ENCODE measurements around the gene KRTAP10-10.
"Not testable (repeated sequence)": the region's sequence is repeated elsewhere in the genome, so short reads cannot be mapped to it uniquely, and the experiment has no call there.

KRTAP10-10 gene

GRCh38 chr21:44599264-44600029 is 37.7 kb upstream of the KRTAP10-10 start:
- peaks cover 36 to 44% of the 10 kb centered on the region in 2 donors for H3K27me3 Mint-ChIP-seq
- no peaks in the 10 kb centered on the region for H3K36me3 Mint-ChIP-seq
- no peak overlapping the region for H3K4me3 Mint-ChIP-seq
- H3K27ac Mint-ChIP-seq: no peak overlapping the region
- no peak for ATAC-seq (replicated peaks)
- peaks cover 4 to 6% of the 10 kb centered on the region in 2 donors for H3K9me3 Mint-ChIP-seq
- DNase-seq: no peak
- no peaks in the 10 kb centered on the region for H3K4me1 Mint-ChIP-seq

- not testable (repeated sequence) for DNase-seq; H3K27ac Mint-ChIP-seq; H3K4me3 Mint-ChIP-seq; H3K9me3 Mint-ChIP-seq; H3K4me1 Mint-ChIP-seq; ATAC-seq (replicated peaks); H3K36me3 Mint-ChIP-seq
- H3K27me3 Mint-ChIP-seq: peaks cover 37 to 48% of the 10 kb centered on the region in 2 donors
These were observed 36.8 kb upstream of the KRTAP10-10 start, which contains the start of gene KRTAP10-7 for GRCh38 chr21:44600118-44600978. Gene KRTAP10-7, plus strand, starts transcription at chr21:44600597. Its CDS starts 25 bp downstream, at chr21:44600622.

- not testable (repeated sequence) for DNase-seq; H3K4me3 Mint-ChIP-seq; H3K27ac Mint-ChIP-seq; H3K9me3 Mint-ChIP-seq; H3K4me1 Mint-ChIP-seq; ATAC-seq (replicated peaks); H3K36me3 Mint-ChIP-seq
- H3K27me3 Mint-ChIP-seq: peaks cover 42 to 56% of the 10 kb centered on the region in 2 donors
These were observed 36.1 kb upstream of the KRTAP10-10 start for GRCh38 chr21:44601091-44601490.

GRCh38 chr21:44601596-44602462 is 35.3 kb upstream of the KRTAP10-10 start:
- DNase-seq (no peak), ATAC-seq (replicated peaks) (no peak)
- Mint-ChIP-seq H3K36me3 (no peaks in the 10 kb centered on the region), H3K27me3 (peaks cover 45 to 63% of the 10 kb centered on the region in 2 donors), H3K9me3 (peaks cover 6 to 7% of the 10 kb centered on the region in 2 donors), H3K27ac (peak overlapping the region; percentile 49), H3K4me3 (no peak overlapping the region), H3K4me1 (no peaks in the 10 kb centered on the region)

GRCh38 chr21:44602463-44602850 is 34.7 kb upstream of the KRTAP10-10 start:
- H3K9me3 Mint-ChIP-seq: peaks cover 6 to 7% of the 10 kb centered on the region in 2 donors
- H3K27ac Mint-ChIP-seq: no peak overlapping the region
- H3K36me3 Mint-ChIP-seq: no peaks in the 10 kb centered on the region
- no peaks in the 10 kb centered on the region for H3K4me1 Mint-ChIP-seq
- ATAC-seq (replicated peaks) (no peak), DNase-seq (no peak)
- peaks cover 47 to 67% of the 10 kb centered on the region in 2 donors for H3K27me3 Mint-ChIP-seq
- no peak overlapping the region for H3K4me3 Mint-ChIP-seq

- Mint-ChIP-seq H3K4me1 (no peaks in the 10 kb centered on the region), H3K36me3 (no peaks in the 10 kb centered on the region), H3K27ac (no peak overlapping the region), H3K9me3 (peaks cover 4 to 7% of the 10 kb centered on the region in 2 donors), H3K4me3 (no peak overlapping the region), H3K27me3 (peaks cover 49 to 61% of the 10 kb centered on the region in 2 donors)
- DNase-seq (no peak), ATAC-seq (replicated peaks) (no peak)
These were observed 33.9 kb upstream of the KRTAP10-10 start for GRCh38 chr21:44603109-44603875.

- Mint-ChIP-seq H3K27ac (no peak overlapping the region), H3K36me3 (no peaks in the 10 kb centered on the region), H3K9me3 (peaks cover 3 to 5% of the 10 kb centered on the region in 2 donors), H3K27me3 (peaks cover 45 to 59% of the 10 kb centered on the region in 2 donors), H3K4me1 (no peaks in the 10 kb centered on the region), H3K4me3 (no peak overlapping the region)
- ATAC-seq (replicated peaks) (no peak), DNase-seq (no peak)
These were observed 33.2 kb upstream of the KRTAP10-10 start for GRCh38 chr21:44603911-44604310.

- Mint-ChIP-seq H3K27ac (no peak overlapping the region), H3K9me3 (peaks cover 20 to 22% of the 10 kb centered on the region in 2 donors), H3K4me3 (no peak overlapping the region), H3K27me3 (peaks cover 33 to 53% of the 10 kb centered on the region in 2 donors), H3K4me1 (no peaks in the 10 kb centered on the region), H3K36me3 (peaks cover 2 to 4% of the 10 kb centered on the region in 2 donors)
- ATAC-seq (replicated peaks): no peak
- DNase-seq: no peak
These were observed 30.7 kb upstream of the KRTAP10-10 start for GRCh38 chr21:44606495-44606894.

GRCh38 chr21:44609193-44609592 is 28.0 kb upstream of the KRTAP10-10 start:
- H3K4me1 Mint-ChIP-seq: no peaks in the 10 kb centered on the region
- no peak for ATAC-seq (replicated peaks)
- no peak overlapping the region for H3K27ac Mint-ChIP-seq
- H3K36me3 Mint-ChIP-seq: peaks cover 3 to 8% of the 10 kb centered on the region in 2 donors
- H3K4me3 Mint-ChIP-seq: no peak overlapping the region
- H3K27me3 Mint-ChIP-seq: peaks cover 36 to 44% of the 10 kb centered on the region in 2 donors
- peaks cover 22 to 26% of the 10 kb centered on the region in 2 donors for H3K9me3 Mint-ChIP-seq
- DNase-seq: no peak

GRCh38 chr21:44610157-44610843 is 26.9 kb upstream of the KRTAP10-10 start:
- not testable (repeated sequence) for H3K27ac Mint-ChIP-seq; H3K4me3 Mint-ChIP-seq; ATAC-seq (replicated peaks); DNase-seq; H3K4me1 Mint-ChIP-seq; H3K36me3 Mint-ChIP-seq
- H3K27me3 Mint-ChIP-seq: peaks cover 36 to 40% of the 10 kb centered on the region in 2 donors
- peaks cover 22 to 26% of the 10 kb centered on the region in 2 donors for H3K9me3 Mint-ChIP-seq

- peaks cover 32% of the 10 kb centered on the region in 2 donors for H3K27me3 Mint-ChIP-seq
- peaks cover 3 to 8% of the 10 kb centered on the region in 2 donors for H3K36me3 Mint-ChIP-seq
- peaks cover 20 to 26% of the 10 kb centered on the region in 2 donors for H3K9me3 Mint-ChIP-seq
- no peak overlapping the region for H3K4me3 Mint-ChIP-seq
- ATAC-seq (replicated peaks): no peak
- H3K27ac Mint-ChIP-seq: no peak overlapping the region
- DNase-seq: no peak
- H3K4me1 Mint-ChIP-seq: no peaks in the 10 kb centered on the region
These were observed 25.6 kb upstream of the KRTAP10-10 start for GRCh38 chr21:44611551-44611950.

GRCh38 chr21:44612029-44612486 is 25.1 kb upstream of the KRTAP10-10 start, which contains the start of gene KRTAP10-8:
Gene KRTAP10-8, plus strand, starts transcription at chr21:44612079. Its CDS starts 22 bp downstream, at chr21:44612101.
- H3K27ac Mint-ChIP-seq: no peak within 1 kb of the TSS
- DNase-seq: no peak
- no peaks in the 10 kb centered on the region for H3K4me1 Mint-ChIP-seq
- no peak within 1 kb of the TSS for H3K4me3 Mint-ChIP-seq
- H3K27me3 Mint-ChIP-seq: peaks cover 28 to 30% of the 10 kb centered on the region in 2 donors
- peaks cover 19 to 26% of the 10 kb centered on the region in 2 donors for H3K9me3 Mint-ChIP-seq
- ATAC-seq (replicated peaks): no peak
- H3K36me3 Mint-ChIP-seq: peaks cover 3 to 8% of the 10 kb centered on the region in 2 donors
